Activated T-cell treated with anti-CD3 and anti-CD28 coated beads for 1 hour (primary cell): ENCODE data around the gene DOCK2.
"Not testable (repeated sequence)": the region's sequence is repeated elsewhere in the genome, so short reads cannot be mapped to it uniquely, and the experiment has no call there.

Experiments used
- DNase-seq: peaks from one replicate; pipeline ENCODE4 v3.0.0-alpha.2; 2020; ENCODE audit warnings: low read depth

The DOCK2 gene

DNA sequence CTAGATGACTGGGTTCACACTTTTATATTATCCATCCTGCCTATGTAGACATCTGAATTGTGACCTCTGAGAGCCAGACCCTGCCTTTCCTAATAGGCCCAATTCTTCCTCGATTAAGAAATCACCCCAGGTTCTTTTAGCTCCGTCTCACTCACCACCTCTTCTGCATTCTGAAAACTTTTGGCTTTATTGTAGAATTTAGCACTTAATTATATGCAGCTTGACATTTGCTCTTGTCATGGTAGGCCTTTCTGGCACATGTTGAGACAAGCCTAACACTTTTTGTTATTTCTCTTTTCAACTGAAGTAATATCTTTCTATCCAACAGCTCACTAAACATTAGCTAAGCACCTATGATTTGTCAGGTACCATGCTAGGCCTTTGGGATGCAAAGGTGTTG lies 180.0 kb downstream of the DOCK2 start:
- no peak for DNase-seq

DNA sequence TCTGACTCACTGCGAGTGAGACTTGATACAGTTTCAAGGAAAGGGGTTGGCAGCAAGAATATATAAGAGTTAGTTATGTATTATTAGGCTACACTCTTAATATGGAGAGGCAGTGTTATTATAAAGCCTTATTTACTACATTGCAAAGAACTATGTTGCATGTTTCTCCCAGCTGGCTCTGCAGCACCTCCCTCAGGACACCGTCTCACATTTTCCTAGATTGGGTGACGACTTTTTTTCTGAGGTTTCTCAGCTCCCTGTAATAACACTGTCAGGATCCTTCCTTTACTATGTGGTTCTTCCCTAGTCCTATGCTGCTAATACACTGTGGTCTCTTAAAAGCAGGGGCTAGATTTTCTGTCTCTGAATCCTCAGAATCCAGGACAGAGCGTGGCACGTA lies 189.5 kb downstream of the DOCK2 start:
- DNase-seq = no peak

DNA sequence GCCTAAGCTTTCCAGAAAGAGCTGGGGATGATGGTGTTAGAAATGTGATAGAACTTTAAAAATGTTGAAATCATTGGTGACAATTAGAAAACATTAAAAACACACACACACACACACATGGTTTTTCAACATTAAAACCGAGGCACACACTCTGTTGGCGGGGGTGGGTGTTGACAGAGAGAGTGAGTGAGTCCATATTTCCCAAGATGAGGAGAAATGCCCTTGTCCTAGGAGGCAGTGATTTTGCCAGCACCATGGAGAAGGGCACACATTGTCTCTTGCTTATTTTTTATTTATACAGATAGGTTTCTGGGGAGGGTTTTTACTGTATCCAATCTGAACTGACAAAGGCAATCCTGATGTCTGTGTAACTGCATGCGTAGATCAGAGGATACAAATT lies 190.7 kb downstream of the DOCK2 start:
- no peak for DNase-seq

DNA sequence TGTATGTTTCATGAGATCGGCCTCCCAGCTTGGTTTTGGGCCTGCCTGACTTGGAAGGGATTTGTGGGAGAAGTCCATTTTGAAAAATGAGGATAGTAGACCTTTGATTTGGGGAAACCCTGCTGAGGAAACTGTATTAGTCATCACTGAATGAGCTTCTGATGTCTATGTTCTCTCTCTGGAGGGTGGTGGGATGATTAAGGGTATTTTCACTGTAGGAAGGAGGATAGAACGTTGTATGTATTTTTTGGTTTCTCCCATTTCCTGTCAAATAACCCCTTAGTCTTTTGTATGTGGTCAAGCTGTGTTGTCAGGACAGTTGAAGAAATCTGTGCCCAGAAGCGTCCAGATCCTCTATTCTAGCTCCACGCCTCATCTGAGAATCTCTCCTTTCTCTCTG lies 191.3 kb downstream of the DOCK2 start:
- DNase-seq = no peak

DNA sequence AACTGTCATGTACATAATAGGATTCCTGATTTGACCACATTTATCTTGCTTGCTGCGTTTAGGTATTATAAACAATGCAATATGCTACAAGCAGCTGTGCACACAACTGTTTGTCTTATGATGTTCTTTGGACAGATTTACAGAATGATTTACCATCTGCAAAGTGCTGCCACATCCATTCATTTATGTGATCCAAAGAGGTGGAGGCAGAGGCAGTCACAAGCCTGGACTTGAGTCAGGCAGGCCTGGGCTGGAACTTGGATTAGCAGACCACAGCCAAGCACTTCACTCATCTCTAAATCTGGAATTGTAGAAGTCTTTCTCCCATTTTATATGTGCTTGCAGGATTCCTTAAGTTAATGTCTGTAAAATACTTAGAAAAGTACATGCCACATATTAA lies 194.3 kb downstream of the DOCK2 start:
- no peak for DNase-seq

- no peak for DNase-seq
Observed at GRCh38 chr5:169832304-169832703, 195.2 kb downstream of the DOCK2 start.

DNA sequence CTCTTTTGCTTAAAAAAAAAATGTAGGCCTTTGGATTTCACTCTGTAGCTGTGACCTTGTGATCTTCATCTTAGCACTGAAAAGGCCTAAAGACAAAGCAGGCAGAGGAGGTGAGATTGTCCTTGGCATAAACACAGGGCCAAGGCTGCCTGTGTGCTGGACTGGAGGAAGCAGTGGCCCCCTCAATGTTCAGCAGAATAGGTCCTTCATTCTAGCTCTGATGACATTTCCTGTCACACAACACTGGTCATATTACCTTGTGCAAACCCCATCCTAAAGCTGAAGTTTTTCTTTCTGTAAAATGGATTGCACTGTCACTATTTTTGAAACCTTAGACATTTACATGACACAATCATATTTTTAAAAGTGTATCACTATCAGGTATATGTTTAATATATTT lies 195.8 kb downstream of the DOCK2 start:
- no peak for DNase-seq

DNA sequence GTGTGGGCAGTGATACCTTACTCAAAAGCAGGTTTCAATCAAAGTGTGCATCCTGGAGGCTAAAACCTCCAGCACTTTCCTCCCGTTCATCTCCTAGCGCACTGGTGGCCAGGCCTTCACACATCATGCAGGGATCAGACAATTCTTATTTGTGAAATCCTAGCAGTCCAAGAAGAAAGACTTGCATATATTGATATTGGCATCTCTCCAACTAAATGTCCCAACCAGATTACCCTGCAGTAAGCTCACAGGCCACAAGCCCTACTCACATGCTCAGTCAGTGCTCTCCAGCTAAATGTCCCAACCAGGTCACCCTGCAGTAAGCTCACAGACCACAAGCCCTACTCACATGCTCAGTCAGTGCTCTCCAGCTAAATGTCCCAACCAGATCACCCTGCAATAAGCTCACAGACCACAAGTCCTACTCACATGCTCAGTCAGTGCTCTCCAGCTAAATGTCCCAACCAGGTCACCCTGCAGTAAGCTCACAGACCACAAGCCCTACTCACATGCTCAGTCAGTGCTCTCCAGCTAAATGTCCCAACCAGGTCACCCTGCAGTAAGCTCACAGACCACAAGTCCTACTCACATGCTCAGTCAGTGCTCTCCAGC lies 196.7 kb downstream of the DOCK2 start:
- not testable (repeated sequence) for DNase-seq

DNA sequence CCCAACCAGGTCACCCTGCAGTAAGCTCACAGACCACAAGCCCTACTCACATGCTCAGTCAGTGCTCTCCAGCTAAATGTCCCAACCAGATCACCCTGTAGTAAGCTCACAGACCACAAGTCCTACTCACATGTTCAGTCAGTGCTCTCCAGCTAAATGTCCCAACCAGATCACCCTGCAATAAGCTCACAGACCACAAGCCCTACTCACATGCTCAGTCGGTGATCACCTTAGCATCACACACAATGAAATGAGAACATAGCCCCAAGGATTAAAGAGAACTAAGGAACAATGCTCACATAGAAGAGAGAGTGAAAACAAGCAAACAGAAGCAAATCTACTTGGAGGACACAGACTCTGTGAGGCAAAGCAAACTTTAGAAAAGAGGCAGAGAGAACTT lies 197.5 kb downstream of the DOCK2 start:
- not testable (repeated sequence) for DNase-seq

GRCh38 chr5:169836835-169837536 lies 199.9 kb downstream of the DOCK2 start:
- no peak for DNase-seq

- no peak for DNase-seq
Observed at GRCh38 chr5:169837686-169838085, 200.6 kb downstream of the DOCK2 start.

DNA sequence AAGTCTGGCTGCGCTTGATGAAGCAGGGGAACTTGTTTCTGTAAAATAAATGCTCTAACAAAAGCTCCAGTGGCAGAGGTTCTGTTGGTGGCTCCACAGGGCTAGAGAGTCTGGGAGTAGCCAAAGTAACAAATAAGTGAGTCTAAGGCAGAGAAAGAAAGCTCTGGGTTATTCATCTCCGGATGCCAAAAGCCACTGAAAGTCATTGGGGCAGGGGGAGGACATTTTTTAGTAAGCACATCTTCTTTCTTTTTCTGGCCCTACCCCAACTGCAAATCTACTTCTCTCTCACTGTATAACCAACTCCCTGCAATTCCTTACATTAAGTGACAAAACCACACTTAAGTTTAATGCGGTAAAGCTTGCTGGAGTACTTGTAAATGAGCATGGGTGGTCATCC lies 201.6 kb downstream of the DOCK2 start:
- no peak for DNase-seq

DNA sequence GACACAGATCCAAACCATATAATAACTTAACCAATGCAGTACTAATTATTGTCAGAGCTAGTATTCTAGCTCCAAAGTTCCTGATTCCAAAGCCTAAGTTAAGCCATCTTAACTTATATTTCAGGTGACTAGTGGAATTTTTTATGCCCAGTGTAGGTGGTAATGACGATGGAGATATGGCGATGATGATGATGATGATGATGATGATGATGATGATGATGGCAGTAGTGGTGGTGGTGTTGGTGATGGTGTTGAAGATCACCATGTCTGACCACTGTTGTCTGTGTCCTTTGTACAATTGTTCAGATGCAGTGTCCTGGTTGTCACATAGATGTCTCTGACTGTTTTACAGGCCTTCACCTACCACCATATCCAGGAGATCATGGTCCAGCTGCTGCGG lies 203.3 kb downstream of the DOCK2 start:
- no peak for DNase-seq

- DNase-seq = no peak
Observed at GRCh38 chr5:169842699-169843098, 205.6 kb downstream of the DOCK2 start.

DNA sequence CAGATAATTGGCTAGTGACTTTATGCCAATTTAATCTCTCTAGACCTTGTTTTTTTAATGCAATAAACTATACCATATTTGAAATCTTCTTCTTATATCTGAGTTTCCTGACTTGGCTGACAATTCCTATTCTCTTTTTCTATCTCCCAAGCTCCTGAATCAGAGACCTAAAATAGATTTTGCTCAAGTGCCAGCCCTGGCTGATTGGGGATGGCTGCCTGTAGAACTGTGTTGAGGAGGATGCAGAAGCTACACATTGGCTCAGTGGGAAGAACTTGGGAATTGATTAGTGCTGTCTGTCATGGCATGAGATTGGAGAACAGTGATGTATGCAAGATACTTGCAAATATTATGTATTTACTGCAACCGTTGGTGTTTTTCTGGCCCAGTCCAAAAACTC lies 210.4 kb downstream of the DOCK2 start:
- no peak for DNase-seq

- DNase-seq = no peak
Observed at GRCh38 chr5:169848271-169848670, 211.2 kb downstream of the DOCK2 start.

GRCh38 chr5:169848792-169849191 lies 211.7 kb downstream of the DOCK2 start:
- no peak for DNase-seq

DNA sequence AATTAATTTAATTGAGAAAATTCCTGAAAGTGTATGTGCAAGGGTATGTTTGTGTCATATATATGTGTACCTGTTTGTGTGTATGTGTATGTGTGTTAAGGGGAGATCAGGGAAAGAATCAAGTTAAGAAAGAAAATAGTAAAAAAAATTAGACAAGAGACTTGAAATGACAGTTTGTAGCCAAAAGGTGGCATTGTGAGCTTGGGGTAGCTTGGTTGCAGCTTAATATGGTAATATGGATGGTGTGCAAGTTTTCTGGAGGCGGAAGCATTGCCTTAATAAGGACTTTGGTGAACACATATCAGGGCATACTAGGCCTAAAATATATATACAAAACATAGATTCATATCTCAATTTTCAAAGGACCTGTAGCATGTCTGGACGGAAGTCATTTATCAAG lies 213.3 kb downstream of the DOCK2 start:
- no peak for DNase-seq

DNA sequence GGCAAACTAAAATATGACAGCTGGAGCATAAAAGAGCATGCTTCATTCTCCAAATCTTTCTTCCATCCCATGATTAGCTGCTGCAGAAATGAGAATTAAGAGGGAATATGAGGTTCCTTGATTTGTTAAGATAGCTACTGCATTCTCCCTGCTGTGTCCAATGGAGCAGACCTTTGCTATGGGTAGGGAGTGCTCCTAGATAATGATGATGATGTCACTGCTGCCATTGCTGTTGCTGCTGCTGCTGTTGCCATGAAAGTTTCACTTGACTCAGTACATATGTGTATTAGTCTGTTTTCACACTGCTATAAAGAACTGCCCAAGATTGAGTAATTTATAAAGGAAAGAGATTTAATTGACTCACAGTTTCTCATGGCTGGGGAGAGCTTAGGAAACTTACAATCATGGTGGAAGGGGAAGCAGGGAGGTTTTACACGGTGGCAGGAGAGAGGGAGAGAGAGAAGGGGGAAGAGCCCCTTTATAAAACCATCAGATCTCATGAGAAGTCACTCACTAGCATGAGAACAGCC lies 214.3 kb downstream of the DOCK2 start:
- DNase-seq = no peak

- DNase-seq = no peak
Observed at GRCh38 chr5:169856571-169856970, 219.5 kb downstream of the DOCK2 start.

GRCh38 chr5:169860585-169860984 lies 223.5 kb downstream of the DOCK2 start:
- DNase-seq = no peak

DNA sequence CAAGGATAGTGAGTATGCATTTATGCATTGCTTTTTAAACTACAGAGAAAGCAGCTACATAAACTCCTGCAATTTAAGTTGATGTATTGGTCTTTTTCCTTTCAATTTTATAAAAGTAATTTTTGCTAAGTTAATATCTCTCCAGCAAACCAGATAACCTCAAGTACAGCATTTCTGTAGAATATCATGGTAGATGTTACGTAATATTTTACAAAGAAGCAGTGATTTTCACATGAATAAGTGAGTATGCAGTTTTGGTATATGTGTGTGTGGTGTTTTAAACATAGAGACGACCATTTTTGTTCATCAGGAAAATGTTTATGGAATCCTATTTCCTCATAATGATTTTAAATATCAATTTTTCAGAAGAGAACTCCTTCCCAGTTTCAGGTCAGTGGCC lies 224.4 kb downstream of the DOCK2 start:
- DNase-seq = no peak

GRCh38 chr5:169861934-169862333 lies 224.9 kb downstream of the DOCK2 start:
- no peak for DNase-seq

- DNase-seq = no peak
Observed at GRCh38 chr5:169862391-169862811, 225.3 kb downstream of the DOCK2 start.
